ENCODE data around the gene VSTM4. TPM values are rescaled to one million over a fixed set of nuclear protein-coding genes. Genes with fewer than 3 reads are reported as not detected.

The VSTM4 gene
- total RNA-seq, 1 donor from 2014 or later: 19.5 TPM

DNA sequence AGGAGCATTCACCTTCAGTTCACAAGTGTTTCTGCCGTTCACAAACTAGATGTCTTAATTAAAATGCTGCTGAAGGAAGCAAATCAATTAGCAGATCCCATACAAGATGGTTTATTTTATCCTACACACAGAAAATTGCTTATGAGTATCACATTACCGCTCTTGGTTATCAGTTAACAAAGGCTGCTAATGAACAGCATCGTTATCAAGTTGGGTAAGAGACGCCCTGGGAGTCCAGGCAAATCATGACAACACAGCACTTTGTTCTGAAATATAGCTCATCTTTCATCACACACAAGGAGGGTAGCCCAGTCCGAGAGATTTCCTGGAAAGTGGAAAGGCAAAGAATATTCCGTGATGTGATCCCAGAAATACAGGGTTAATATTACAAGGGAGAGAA lies 39.3 kb upstream of the VSTM4 start:
- DNase-seq (no peak), ATAC-seq (no peak)
- TF ChIP-seq, protein P1, sequence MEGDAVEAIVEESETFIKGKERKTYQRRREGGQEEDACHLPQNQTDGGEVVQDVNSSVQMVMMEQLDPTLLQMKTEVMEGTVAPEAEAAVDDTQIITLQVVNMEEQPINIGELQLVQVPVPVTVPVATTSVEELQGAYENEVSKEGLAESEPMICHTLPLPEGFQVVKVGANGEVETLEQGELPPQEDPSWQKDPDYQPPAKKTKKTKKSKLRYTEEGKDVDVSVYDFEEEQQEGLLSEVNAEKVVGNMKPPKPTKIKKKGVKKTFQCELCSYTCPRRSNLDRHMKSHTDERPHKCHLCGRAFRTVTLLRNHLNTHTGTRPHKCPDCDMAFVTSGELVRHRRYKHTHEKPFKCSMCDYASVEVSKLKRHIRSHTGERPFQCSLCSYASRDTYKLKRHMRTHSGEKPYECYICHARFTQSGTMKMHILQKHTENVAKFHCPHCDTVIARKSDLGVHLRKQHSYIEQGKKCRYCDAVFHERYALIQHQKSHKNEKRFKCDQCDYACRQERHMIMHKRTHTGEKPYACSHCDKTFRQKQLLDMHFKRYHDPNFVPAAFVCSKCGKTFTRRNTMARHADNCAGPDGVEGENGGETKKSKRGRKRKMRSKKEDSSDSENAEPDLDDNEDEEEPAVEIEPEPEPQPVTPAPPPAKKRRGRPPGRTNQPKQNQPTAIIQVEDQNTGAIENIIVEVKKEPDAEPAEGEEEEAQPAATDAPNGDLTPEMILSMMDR (IDR thresholded peaks at IDR 0.05): no peak
- Histone ChIP-seq H3K9me3 (no peaks in the 10 kb centered on the region), H3K4me1 (no peaks in the 10 kb centered on the region), H3K27me3 (no peaks in the 10 kb centered on the region), H3K4me3 (no peak overlapping the region), H3K27ac (no peak overlapping the region), H3K36me3 (no peaks in the 10 kb centered on the region)
- intact Hi-C loops (cut with DNase I): no loop called here

DNA sequence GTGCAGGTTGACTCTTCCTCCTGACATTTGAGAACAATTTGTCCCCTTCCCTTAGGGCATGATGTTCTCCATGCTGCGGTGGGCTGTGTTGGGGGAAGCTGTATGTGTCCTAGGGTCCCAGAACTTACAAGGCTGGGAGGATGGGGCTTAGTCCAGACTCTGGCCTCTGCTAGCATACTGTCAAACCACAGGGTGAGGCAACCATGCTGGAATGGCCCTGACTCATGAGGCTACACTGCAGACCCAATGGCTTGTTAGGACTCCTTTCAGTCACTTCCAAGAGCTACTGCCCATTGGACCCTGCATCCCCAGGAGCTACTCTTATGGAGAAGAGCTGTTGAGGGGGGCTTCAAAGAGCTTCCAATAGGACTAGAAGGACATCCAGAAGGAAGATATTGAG lies 38.6 kb upstream of the VSTM4 start:
- TF ChIP-seq, protein P1 (IDR thresholded peaks at IDR 0.05): no peak
- Histone ChIP-seq H3K4me3 (no peak overlapping the region), H3K27me3 (no peaks in the 10 kb centered on the region), H3K9me3 (no peaks in the 10 kb centered on the region), H3K27ac (no peak overlapping the region), H3K36me3 (no peaks in the 10 kb centered on the region), H3K4me1 (no peaks in the 10 kb centered on the region)
- ATAC-seq (peak; percentile 25), DNase-seq (no peak)
- intact Hi-C loops (cut with DNase I): no loop called here

DNA sequence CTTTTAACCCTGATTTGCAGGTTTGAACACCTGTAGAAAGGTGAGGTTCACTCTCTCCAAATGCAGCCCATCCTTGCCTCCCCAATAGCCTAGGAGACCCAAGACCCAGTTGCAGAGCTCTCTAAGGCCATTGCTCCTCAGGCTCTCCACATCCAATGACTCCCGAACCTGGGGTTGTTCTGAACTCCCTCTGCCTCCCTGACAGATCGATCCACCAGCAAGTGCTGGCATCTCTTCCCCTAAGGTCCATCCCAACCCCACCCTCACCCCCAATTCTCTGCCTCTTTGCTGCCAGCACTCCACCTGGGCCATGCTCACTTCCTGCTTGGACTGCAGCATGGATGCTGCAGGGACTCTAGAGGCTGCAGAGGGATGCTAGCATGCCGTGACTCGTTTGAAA lies 37.8 kb upstream of the VSTM4 start:
- ATAC-seq: no peak
- no peak for DNase-seq
- Histone ChIP-seq H3K4me3 (no peak overlapping the region), H3K27ac (no peak overlapping the region), H3K27me3 (no peaks in the 10 kb centered on the region), H3K36me3 (no peaks in the 10 kb centered on the region), H3K4me1 (no peaks in the 10 kb centered on the region), H3K9me3 (no peaks in the 10 kb centered on the region)
- TF ChIP-seq, protein P1 (IDR thresholded peaks at IDR 0.05): no peak
- intact Hi-C loops (cut with DNase I): no loop called here

DNA sequence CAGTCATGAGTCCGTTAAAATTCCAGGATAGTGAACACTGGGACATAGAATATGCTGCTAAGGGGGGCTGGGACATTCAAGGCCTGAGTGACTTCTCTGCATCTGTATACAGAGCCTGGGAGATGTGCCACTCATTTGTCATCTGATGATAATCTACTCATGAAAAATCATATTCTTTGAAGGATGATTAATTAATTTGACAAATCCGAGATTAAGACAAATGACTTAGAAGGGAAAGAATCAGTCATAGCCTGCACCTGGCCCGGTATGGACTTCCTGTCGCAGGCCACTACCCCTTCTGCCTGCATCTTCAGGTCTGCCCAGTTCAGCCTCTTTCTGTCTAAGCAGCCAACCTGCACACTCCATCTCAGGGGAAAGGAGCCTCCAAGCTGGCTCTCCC lies 37.3 kb upstream of the VSTM4 start:
- no peaks in the 10 kb centered on the region for H3K9me3 ChIP-seq
- DNase-seq: no peak
- TF ChIP-seq, protein P1 (IDR thresholded peaks at IDR 0.05): no peak
- intact Hi-C loops (cut with DNase I): no loop called here
- no peaks in the 10 kb centered on the region for H3K27me3 ChIP-seq
- H3K4me1 ChIP-seq: no peaks in the 10 kb centered on the region
- H3K27ac ChIP-seq: no peak overlapping the region
- no peak overlapping the region for H3K4me3 ChIP-seq
- H3K36me3 ChIP-seq: no peaks in the 10 kb centered on the region
- ATAC-seq: no peak

DNA sequence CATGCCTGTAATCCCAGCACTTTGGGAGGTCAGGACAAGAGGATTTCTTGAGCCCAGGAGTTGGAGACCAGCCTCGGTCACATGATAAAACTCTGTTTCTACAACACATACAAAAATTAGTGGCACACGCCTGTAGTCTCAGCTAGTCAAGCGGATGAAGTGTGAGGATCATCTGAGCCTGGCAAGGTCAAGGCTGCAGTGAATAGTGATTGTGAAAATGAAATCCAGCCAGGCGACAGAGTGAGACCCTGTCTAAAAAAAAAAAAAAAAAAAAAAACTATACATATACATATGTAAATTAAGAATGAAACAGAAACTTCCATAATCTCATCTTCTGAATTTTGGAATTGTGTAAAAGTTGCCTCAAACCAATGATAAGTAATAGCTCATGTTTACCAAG lies 36.7 kb upstream of the VSTM4 start:
- DNase-seq: no peak
- ATAC-seq: no peak
- Histone ChIP-seq H3K27ac (no peak overlapping the region), H3K27me3 (no peaks in the 10 kb centered on the region), H3K9me3 (no peaks in the 10 kb centered on the region), H3K36me3 (no peaks in the 10 kb centered on the region), H3K4me3 (no peak overlapping the region), H3K4me1 (no peaks in the 10 kb centered on the region)
- TF ChIP-seq, protein P1 (IDR thresholded peaks at IDR 0.05): no peak
- intact Hi-C loops (cut with DNase I): no loop called here

DNA sequence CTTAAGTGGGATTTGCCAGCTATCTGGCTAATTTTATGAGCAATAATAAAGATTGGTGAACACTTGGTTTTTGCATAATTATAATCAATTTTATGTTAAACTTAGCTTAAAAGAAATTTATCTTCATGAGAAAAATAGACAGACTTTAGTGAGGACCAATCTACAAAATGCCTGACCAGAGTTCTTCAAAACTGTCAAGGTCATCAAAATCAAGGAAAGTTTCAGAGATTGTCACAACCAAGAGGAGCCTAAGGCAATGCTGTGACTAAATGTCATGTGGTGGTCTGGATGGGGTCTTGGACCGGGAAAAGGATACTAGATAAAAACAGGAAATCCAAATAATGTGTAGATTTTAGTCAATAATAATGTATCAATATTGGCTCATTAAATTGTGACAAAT lies 36.2 kb upstream of the VSTM4 start:
- Histone ChIP-seq H3K27ac (no peak overlapping the region), H3K4me3 (no peak overlapping the region), H3K9me3 (no peaks in the 10 kb centered on the region), H3K36me3 (no peaks in the 10 kb centered on the region), H3K27me3 (no peaks in the 10 kb centered on the region), H3K4me1 (no peaks in the 10 kb centered on the region)
- intact Hi-C loops (cut with DNase I): no loop called here
- TF ChIP-seq, protein P1 (IDR thresholded peaks at IDR 0.05): no peak
- ATAC-seq (no peak), DNase-seq (no peak)
